Activated naive CD8-positive, alpha-beta T cell (primary cell): ENCODE measurements around the gene KLC3.

Experiments
- H3K27ac Mint-ChIP-seq: one replicate; pipeline ENCODE4 v1.8.0; 2021; ENCODE audit warnings: mixed read lengths
- H3K27me3 Mint-ChIP-seq: one replicate; pipeline ENCODE4 v1.8.0; 2021; ENCODE audit warnings: mixed read lengths
- H3K36me3 Mint-ChIP-seq: one replicate; pipeline ENCODE4 v1.8.0; 2021; ENCODE audit warnings: mixed read lengths
- H3K4me1 Mint-ChIP-seq: one replicate; pipeline ENCODE4 v1.8.0; 2021; ENCODE audit warnings: low read depth, mixed read lengths
- H3K4me3 Mint-ChIP-seq: one replicate; pipeline ENCODE4 v1.8.0; 2021; ENCODE audit warnings: mild to moderate bottlenecking, mixed read lengths
- H3K9me3 Mint-ChIP-seq: one replicate; pipeline ENCODE4 v1.8.0; 2021; ENCODE audit warnings: low read depth, mixed read lengths

Gene KLC3

DNA sequence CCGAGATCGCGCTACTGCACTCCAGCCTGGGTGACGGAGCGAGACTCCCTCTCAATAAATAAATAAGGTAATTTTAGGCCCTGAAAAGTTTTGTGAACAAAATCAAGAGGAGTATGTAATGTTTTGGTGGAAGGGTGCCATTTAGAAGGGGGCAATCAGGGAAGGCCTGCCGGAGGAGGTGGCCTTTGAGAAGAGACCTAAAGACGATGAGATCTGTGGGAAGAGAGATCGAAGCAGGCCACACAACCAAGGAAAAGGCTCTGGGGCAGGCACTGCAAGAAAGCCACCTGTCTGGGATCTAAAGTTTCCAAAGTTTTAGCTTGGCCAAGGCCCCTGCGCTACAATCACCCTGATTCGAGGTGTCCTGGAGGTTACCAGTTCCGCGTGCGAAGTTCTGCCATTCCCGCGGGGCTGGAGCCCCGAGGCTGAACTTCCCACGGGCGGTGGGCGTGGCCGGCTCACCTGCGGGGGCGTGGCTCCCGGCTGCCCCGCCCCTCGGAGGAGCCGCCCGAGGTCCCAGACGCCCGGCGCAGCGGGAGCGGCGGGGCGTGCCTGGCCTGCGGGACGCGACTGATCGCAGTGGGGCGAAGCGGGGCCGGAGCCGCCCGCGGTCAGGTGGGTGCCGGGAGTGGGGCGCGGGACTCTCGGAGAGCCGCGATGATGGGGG is at the start of gene KLC3:
Gene KLC3 (plus strand): TSS at position 519 of the 667 bp plus-strand sequence. CDS start 4,792 bp downstream, outside the sequence.
- no peak within 1 kb of the TSS for H3K27ac Mint-ChIP-seq
- peaks cover 6% of the 10 kb centered on the region for H3K4me1 Mint-ChIP-seq
- H3K36me3 Mint-ChIP-seq, result no peaks in the 10 kb centered on the region
- H3K9me3 Mint-ChIP-seq, result no peaks in the 10 kb centered on the region
- H3K27me3 Mint-ChIP-seq, result peaks cover 23% of the 10 kb centered on the region
- H3K4me3 Mint-ChIP-seq, result peak within 1 kb of the TSS; percentile 73

GRCh38 chr19:45291834-45292233 is 48.7 kb upstream of the KLC3 start:
- Mint-ChIP-seq H3K4me1 (no peaks in the 10 kb centered on the region), H3K9me3 (no peaks in the 10 kb centered on the region), H3K36me3 (peaks cover 19% of the 10 kb centered on the region), H3K27ac (no peak overlapping the region), H3K27me3 (no peaks in the 10 kb centered on the region), H3K4me3 (no peak overlapping the region)

GRCh38 chr19:45293682-45294081 is 46.9 kb upstream of the KLC3 start:
- H3K36me3 Mint-ChIP-seq, result peaks cover 20% of the 10 kb centered on the region
- no peak overlapping the region for H3K4me3 Mint-ChIP-seq
- peak overlapping the region; percentile 38 for H3K27ac Mint-ChIP-seq
- no peaks in the 10 kb centered on the region for H3K27me3 Mint-ChIP-seq
- H3K4me1 Mint-ChIP-seq, result no peaks in the 10 kb centered on the region
- H3K9me3 Mint-ChIP-seq, result no peaks in the 10 kb centered on the region

- Mint-ChIP-seq H3K4me1 (no peaks in the 10 kb centered on the region), H3K27ac (no peak overlapping the region), H3K36me3 (peaks cover 23% of the 10 kb centered on the region), H3K9me3 (no peaks in the 10 kb centered on the region), H3K4me3 (no peak overlapping the region), H3K27me3 (no peaks in the 10 kb centered on the region)
Measured at GRCh38 chr19:45294291-45295029, 46.1 kb upstream of the KLC3 start.

DNA sequence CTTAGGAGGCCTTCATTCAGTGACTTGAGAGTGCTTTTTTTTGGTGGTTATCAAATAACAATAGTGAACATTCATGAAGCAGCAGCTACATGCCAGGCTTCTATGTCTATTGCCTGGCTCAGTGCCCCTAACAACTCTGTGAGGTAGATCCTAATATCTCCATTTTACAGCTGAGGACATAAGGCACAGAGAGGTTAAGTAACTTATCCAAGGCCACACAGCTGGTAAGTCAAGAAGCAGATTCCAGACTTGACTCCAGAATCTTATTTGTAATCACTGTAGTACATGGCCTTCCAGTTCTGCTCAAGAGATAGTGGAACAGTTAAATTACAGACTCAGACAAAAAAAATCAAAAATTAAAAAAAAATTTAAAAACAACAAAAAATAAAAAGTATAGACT is 44.7 kb upstream of the KLC3 start:
- Mint-ChIP-seq H3K9me3 (no peaks in the 10 kb centered on the region), H3K27ac (no peak overlapping the region), H3K4me1 (no peaks in the 10 kb centered on the region), H3K27me3 (no peaks in the 10 kb centered on the region), H3K36me3 (peaks cover 26% of the 10 kb centered on the region), H3K4me3 (no peak overlapping the region)

DNA sequence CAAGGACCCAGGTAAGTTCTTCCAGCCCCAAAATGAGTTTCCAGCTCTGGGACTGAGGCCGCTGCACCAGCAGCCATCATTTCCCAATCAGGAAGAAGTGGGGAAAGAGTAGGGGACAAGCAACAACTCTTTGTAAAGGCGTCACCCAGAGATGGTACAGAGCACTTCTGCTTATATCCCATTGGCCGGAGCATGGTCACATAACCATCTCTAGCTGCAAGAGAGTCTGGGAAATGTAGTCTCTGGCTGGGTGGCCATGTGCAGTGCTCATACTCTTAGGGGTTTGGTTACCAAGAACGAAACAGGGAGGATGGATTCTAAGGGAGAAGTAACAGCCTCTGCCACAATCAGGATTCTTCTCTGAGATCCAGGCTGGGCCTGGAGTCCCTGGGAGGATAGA is 44.2 kb upstream of the KLC3 start:
- Mint-ChIP-seq H3K4me3 (no peak overlapping the region), H3K27me3 (no peaks in the 10 kb centered on the region), H3K9me3 (no peaks in the 10 kb centered on the region), H3K4me1 (no peaks in the 10 kb centered on the region), H3K27ac (no peak overlapping the region), H3K36me3 (peaks cover 24% of the 10 kb centered on the region)

- H3K4me3 Mint-ChIP-seq, result no peak overlapping the region
- H3K27ac Mint-ChIP-seq, result no peak overlapping the region
- H3K27me3 Mint-ChIP-seq, result no peaks in the 10 kb centered on the region
- H3K4me1 Mint-ChIP-seq, result no peaks in the 10 kb centered on the region
- no peaks in the 10 kb centered on the region for H3K9me3 Mint-ChIP-seq
- H3K36me3 Mint-ChIP-seq, result peaks cover 20% of the 10 kb centered on the region
Measured at GRCh38 chr19:45297674-45298073, 42.9 kb upstream of the KLC3 start.

DNA sequence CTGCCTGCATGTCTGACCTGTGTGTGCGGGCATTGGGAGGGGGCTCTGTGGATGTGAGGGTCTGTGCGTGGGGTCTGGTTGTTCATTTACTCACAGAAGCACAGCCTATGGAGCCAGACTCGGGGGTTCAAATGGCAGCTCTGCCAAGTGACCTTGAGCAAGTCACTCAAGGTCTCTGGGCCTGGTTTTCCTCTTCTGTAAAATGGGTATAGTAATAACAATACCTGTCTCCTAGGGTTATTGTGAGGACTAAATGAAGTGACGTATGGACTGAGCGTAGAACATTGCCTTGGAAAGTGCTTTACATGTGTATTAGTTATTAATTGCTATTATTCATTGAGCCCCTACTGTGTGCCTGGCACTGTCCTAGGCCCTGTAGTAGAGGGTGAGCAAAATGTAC is 42.3 kb upstream of the KLC3 start:
- Mint-ChIP-seq H3K4me1 (no peaks in the 10 kb centered on the region), H3K36me3 (peaks cover 20% of the 10 kb centered on the region), H3K9me3 (no peaks in the 10 kb centered on the region), H3K27me3 (no peaks in the 10 kb centered on the region), H3K4me3 (no peak overlapping the region), H3K27ac (no peak overlapping the region)

- Mint-ChIP-seq H3K4me3 (no peak overlapping the region), H3K27ac (no peak overlapping the region), H3K9me3 (peaks cover 3% of the 10 kb centered on the region), H3K27me3 (no peaks in the 10 kb centered on the region), H3K36me3 (peaks cover 16% of the 10 kb centered on the region), H3K4me1 (no peaks in the 10 kb centered on the region)
Measured at GRCh38 chr19:45299719-45300118, 40.8 kb upstream of the KLC3 start.

DNA sequence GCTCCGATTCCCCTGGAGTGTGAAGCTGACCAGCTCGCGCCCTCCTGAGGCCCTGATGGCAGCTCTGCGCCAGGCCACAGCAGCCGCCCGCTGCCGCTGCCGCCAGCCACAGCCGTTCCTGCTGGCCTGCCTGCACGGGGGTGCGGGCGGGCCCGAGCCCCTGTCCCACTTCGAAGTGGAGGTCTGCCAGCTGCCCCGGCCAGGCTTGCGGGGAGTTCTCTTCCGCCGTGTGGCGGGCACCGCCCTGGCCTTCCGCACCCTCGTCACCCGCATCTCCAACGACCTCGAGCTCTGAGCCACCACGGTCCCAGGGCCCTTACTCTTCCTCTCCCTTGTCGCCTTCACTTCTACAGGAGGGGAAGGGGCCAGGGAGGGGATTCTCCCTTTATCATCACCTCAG is 38.1 kb upstream of the KLC3 start:
- H3K9me3 Mint-ChIP-seq, result peaks cover 3% of the 10 kb centered on the region
- peaks cover 10% of the 10 kb centered on the region for H3K36me3 Mint-ChIP-seq
- H3K27me3 Mint-ChIP-seq, result no peaks in the 10 kb centered on the region
- H3K4me3 Mint-ChIP-seq, result no peak overlapping the region
- H3K27ac Mint-ChIP-seq, result no peak overlapping the region
- no peaks in the 10 kb centered on the region for H3K4me1 Mint-ChIP-seq

DNA sequence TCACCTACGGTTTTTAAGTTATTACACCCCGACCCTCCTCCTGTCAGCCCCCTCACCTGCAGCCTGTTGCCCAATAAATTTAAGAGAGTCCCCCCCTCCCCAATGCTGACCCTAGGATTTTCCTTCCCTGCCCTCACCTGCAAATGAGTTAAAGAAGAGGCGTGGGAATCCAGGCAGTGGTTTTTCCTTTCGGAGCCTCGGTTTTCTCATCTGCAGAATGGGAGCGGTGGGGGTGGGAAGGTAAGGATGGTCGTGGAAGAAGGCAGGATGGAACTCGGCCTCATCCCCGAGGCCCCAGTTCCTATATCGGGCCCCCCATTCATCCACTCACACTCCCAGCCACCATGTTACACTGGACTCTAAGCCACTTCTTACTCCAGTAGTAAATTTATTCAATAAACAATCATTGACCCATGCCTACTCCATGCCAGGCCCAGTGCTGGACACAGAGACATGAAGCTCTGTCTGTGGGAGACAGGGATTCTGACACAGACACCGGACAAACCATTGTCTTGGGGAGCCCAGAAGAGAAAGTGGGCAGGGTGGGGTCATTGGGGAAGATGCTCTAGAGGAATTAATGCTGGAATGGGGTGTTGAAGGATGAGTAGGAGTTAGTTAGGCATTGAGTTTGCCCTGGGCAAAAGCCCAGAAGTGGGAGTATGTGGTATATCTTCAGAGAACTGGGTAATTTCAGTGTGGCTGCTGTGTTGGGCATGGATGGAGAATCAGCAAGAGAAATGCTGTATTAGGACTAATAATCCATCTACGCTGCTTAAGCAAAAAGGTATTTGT is 37.1 kb upstream of the KLC3 start:
- Mint-ChIP-seq H3K4me3 (no peak overlapping the region), H3K9me3 (peaks cover 3% of the 10 kb centered on the region), H3K4me1 (no peaks in the 10 kb centered on the region), H3K36me3 (peaks cover 8% of the 10 kb centered on the region), H3K27ac (no peak overlapping the region), H3K27me3 (no peaks in the 10 kb centered on the region)

DNA sequence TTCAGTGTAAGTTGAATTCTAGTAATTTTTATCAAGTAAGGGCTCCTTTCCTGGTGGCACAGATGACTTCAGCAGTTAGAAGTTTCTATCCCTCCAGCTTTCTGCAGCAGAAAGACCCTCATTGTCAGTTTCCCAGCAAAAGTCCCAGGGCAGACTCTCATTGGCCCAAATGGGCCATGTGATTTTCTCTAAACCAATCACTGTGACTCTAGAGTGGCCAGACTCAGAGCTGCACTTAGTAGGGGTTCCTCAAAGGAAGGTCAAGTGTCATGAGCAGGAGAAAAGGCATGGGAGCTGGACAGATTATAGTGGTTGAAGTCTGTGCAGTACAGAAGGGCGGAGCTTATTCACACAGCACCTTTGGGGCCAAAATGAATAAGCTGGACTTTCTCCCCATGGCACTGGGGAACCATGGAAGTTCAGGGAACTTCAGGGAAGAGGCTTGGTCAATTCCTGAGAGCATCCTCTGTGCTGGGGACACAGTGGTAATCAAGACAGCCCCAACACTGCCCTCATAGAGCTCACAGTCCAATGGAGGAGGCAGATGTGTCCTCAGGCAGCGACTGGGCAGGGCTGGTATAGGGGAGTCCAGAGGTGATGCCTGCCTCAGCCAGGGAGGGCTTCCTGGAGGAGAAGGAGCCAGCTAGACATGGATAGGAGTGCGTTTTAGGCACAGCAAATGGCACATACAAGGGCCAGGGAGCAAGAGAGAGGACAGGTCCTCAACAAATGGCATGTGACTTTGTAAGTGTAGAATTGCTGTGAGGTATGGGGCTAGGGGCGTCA is 36.2 kb upstream of the KLC3 start:
- peaks cover 7% of the 10 kb centered on the region for H3K36me3 Mint-ChIP-seq

DNA sequence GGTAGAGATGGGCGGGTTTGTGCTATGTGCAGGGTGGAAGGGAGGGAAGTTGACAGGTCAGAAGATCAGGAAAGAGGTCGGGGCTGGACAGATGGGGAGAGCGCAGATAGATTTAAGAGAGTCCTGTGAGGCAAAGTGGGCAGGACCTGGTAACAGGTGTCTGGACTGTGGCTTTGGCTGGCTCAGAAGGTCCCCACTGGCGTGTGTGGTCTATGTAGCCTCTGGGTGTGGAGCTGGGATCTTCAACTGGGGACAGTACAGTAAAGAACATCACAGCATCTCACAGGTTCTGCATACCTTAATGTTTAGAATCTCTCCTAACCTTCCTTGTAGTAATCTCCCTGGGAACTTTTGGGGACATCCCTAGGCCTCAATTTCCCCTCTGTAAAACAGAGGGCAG is 35.5 kb upstream of the KLC3 start:
- Mint-ChIP-seq H3K4me1 (no peaks in the 10 kb centered on the region), H3K4me3 (no peak overlapping the region), H3K27ac (no peak overlapping the region), H3K27me3 (no peaks in the 10 kb centered on the region), H3K36me3 (peaks cover 4% of the 10 kb centered on the region), H3K9me3 (peaks cover 3% of the 10 kb centered on the region)

More for the DNA sequence above, 36.2 kb upstream of the KLC3 start:
- Mint-ChIP-seq H3K27me3 (no peaks in the 10 kb centered on the region), H3K27ac (no peak overlapping the region), H3K4me3 (no peak overlapping the region), H3K4me1 (no peaks in the 10 kb centered on the region), H3K9me3 (peaks cover 3% of the 10 kb centered on the region)

GRCh38 chr19:45305421-45305820 is 35.1 kb upstream of the KLC3 start:
- H3K4me1 Mint-ChIP-seq, result no peaks in the 10 kb centered on the region
- H3K36me3 Mint-ChIP-seq, result peaks cover 2% of the 10 kb centered on the region
- H3K4me3 Mint-ChIP-seq, result no peak overlapping the region
- no peaks in the 10 kb centered on the region for H3K27me3 Mint-ChIP-seq
- no peak overlapping the region for H3K27ac Mint-ChIP-seq
- peaks cover 3% of the 10 kb centered on the region for H3K9me3 Mint-ChIP-seq
